A673 (cell line): Measurements from ENCODE around the gene ANXA4. TPM values are rescaled to one million over a fixed set of nuclear protein-coding genes. Genes with fewer than 3 reads are reported as not detected.
A peak's percentile ranks its signal among the peaks of the same experiment; 100 is the strongest.

Source experiments
- BruUV-seq: library from RNA; stranded (reverse); fragments of 400-500 nt; replicated peaks from 2 replicates; lab custom pipeline; 2021; lab: Mats Ljungman, UMichigan
- CTCF ChIA-PET: fragments of 300-600 bp; sonication (Branson Sonifier 250); formaldehyde crosslinking; loops from one replicate; lab custom pipeline; 2022; ENCODE audit warnings: antibody characterized with exemption; lab: Charles Lee
- POLR2A ChIA-PET: fragments of 300-600 bp; sonication (Branson Sonifier 250); formaldehyde crosslinking; loops from one replicate; lab custom pipeline; 2022; ENCODE audit warnings: antibody characterized with exemption; ENCODE audit not compliant: low non-redundant PET; lab: Charles Lee
- DNase-seq: peaks from one replicate; pipeline ENCODE4 v3.0.0-alpha.2; 2015; ENCODE audit warnings: low spot score
- H3K27ac ChIP-seq: fragments of 200-600 bp; sonication (generic); 2 replicates; pipeline ENCODE4 v1.5.1; 2016; ENCODE audit warnings: mixed run types, low read depth, mild to moderate bottlenecking, mixed read lengths, antibody characterized with exemption, low read length; ENCODE audit not compliant: poor library complexity, severe bottlenecking
- H3K27me3 ChIP-seq: fragments of 200-600 bp; sonication (generic); replicated peaks from 2 replicates; pipeline ENCODE4 v1.6.1; 2017; ENCODE audit warnings: mixed run types, low read depth, mild to moderate bottlenecking, mixed read lengths, antibody characterized with exemption, low read length; ENCODE audit not compliant: insufficient read depth, poor library complexity
- H3K36me3 ChIP-seq: fragments of 200-600 bp; sonication (generic); 2 replicates; pipeline ENCODE4 v1.6.1; 2016; ENCODE audit warnings: mixed run types, mild to moderate bottlenecking, mixed read lengths, antibody characterized with exemption, low read length; ENCODE audit not compliant: insufficient read depth, poor library complexity, severe bottlenecking
- H3K4me1 ChIP-seq: fragments of 200-600 bp; sonication (generic); 2 replicates; pipeline ENCODE4 v1.6.1; 2017; ENCODE audit warnings: mixed run types, mild to moderate bottlenecking, mixed read lengths, antibody characterized with exemption, low read length; ENCODE audit not compliant: insufficient read depth, poor library complexity, severe bottlenecking
- H3K4me3 ChIP-seq: fragments of 200-600 bp; sonication (generic); 2 replicates; pipeline ENCODE4 v1.5.1; 2016; ENCODE audit warnings: low read depth, mixed run types, mild to moderate bottlenecking, mixed read lengths, low read length; ENCODE audit not compliant: poor library complexity, severe bottlenecking
- H3K9me3 ChIP-seq: fragments of 200-600 bp; sonication (generic); 2 replicates; pipeline ENCODE4 v1.6.1; 2016; ENCODE audit warnings: mixed run types, low read depth, mild to moderate bottlenecking, mixed read lengths, antibody characterized with exemption, low read length; ENCODE audit not compliant: poor library complexity, severe bottlenecking
- EZH2 ChIP-seq: fragments of 200-600 bp; sonication (generic); IDR thresholded peaks from 2 replicates; pipeline ENCODE4 v1.6.1; 2017; ENCODE audit warnings: borderline replicate concordance, low read depth, mild to moderate bottlenecking, mixed read lengths, antibody characterized with exemption, low read length; ENCODE audit not compliant: poor library complexity, severe bottlenecking
- intact Hi-C: fragments of 100-400 bp; cut with micrococcal nuclease; formaldehyde crosslinking; loops from one replicate; pipeline ENCODE4 v1.10.0; 2022; ENCODE audit not compliant: unreplicated experiment
- total RNA-seq: library from RNA; stranded (reverse); gene quantifications from 2 replicates; pipeline ENCODE4 v1.2.3, GENCODE V29; 2021
- TF ChIP-seq, protein P1 (sequence below): fragments of 300-800, 200-600 bp; sonication (generic); conservative IDR thresholded peaks from 2 replicates; pipeline ENCODE4 v1.5.1; 2017; ENCODE audit warnings: low read depth, mild to moderate bottlenecking, antibody characterized with exemption, low read length, moderate library complexity, mixed read lengths

Gene ANXA4
- total RNA-seq, 1 experiment from 2014 or later: 5.1 TPM

GRCh38 chr2:69731147-69731970 lies 10.6 kb upstream of the ANXA4 start:
- intact Hi-C loops: no loop called here
- no peaks in the 10 kb centered on the region for H3K27me3 ChIP-seq
- POLR2A ChIA-PET: no interaction called here
- no TSS peak for BruUV-seq
- H3K9me3 ChIP-seq: no peaks in the 10 kb centered on the region
- H3K36me3 ChIP-seq: no peaks in the 10 kb centered on the region
- H3K4me1 ChIP-seq: no peaks in the 10 kb centered on the region
- CTCF ChIA-PET: no interaction called here
- no peak overlapping the region for H3K27ac ChIP-seq
- DNase-seq: no peak
- TF ChIP-seq EZH2: no peak
- TF ChIP-seq, protein P1, sequence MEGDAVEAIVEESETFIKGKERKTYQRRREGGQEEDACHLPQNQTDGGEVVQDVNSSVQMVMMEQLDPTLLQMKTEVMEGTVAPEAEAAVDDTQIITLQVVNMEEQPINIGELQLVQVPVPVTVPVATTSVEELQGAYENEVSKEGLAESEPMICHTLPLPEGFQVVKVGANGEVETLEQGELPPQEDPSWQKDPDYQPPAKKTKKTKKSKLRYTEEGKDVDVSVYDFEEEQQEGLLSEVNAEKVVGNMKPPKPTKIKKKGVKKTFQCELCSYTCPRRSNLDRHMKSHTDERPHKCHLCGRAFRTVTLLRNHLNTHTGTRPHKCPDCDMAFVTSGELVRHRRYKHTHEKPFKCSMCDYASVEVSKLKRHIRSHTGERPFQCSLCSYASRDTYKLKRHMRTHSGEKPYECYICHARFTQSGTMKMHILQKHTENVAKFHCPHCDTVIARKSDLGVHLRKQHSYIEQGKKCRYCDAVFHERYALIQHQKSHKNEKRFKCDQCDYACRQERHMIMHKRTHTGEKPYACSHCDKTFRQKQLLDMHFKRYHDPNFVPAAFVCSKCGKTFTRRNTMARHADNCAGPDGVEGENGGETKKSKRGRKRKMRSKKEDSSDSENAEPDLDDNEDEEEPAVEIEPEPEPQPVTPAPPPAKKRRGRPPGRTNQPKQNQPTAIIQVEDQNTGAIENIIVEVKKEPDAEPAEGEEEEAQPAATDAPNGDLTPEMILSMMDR: no peak
- H3K4me3 ChIP-seq: no peak overlapping the region

DNA sequence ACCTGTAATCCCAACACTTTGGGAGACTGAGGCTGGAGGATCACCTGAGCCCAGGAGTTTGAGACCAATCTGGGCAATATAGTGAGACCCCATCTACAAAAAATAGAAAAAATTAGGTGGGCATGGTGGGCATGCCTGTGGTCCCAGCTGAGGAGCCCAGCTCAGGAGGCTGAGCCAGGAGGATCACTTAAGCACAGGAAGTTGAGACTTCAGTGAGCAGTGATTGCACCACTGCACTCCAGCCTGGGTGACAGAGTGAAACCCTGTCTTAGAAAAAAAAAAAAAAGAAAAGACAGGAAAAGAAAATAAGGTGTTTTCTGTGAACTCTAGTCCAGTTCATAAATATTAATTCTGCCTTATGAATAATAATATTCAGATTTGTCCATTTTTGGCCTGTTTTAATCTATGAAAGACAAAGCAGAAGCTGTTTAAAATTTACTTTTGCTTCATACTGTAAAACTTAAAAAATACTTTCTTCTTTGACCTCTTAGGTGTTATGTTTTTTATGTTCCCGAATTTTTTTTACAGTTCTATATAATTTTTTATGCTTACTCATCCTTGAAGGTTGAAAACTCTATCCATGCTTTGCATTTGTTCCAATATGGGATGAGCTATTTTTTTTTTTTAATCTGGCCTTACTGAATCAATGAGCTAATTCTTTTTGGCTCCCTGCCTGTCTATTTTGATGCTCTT lies 8.4 kb upstream of the ANXA4 start:
- DNase-seq: peak; percentile 39
- ChIA-PET CTCF (interaction anchor here (1.1 kb wide), 1 partner anchor 9 kb away, joined by 3 read pairs; no protein-coding TSS in a partner anchor), POLR2A (no interaction called here)
- Histone ChIP-seq H3K9me3 (no peaks in the 10 kb centered on the region), H3K27me3 (no peaks in the 10 kb centered on the region), H3K4me3 (no peak overlapping the region), H3K27ac (no peak overlapping the region), H3K36me3 (no peaks in the 10 kb centered on the region), H3K4me1 (no peaks in the 10 kb centered on the region)
- BruUV-seq: no TSS peak
- TF ChIP-seq EZH2: no peak
- TF ChIP-seq, protein P1: no peak
- intact Hi-C loops: no loop called here

DNA sequence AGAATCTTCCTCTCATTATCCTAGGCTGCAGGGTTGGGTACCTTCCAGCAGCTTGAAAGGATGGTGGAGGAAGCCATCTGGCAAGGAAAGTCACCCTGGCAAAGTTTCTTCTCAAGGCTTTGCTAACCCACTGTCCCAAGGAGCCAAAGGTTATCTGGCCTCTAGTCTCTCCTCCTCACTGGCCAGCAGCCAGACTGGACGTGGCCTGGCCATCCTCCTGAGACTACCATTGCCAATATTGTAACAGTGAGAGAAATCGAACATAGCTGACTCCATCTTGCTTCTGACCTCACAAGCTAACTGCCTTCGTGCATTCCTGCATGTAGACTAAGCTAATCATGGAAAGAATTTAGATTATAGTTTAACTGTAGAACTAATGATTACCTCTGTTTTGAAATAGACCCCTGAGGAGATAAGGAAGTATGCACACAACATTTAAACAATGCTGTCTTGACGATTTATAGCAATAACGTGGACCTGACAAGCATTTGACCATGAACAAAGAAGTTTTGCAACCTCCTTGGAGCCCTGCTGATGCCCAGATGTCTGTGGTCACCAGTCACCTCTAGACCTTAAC lies 7.8 kb upstream of the ANXA4 start:
- intact Hi-C loops: no loop called here
- no peak for DNase-seq
- no peak for TF ChIP-seq EZH2
- TF ChIP-seq, protein P1: no peak
- Histone ChIP-seq H3K4me3 (no peak overlapping the region), H3K9me3 (no peaks in the 10 kb centered on the region), H3K36me3 (no peaks in the 10 kb centered on the region), H3K27me3 (no peaks in the 10 kb centered on the region), H3K4me1 (no peaks in the 10 kb centered on the region), H3K27ac (no peak overlapping the region)
- ChIA-PET POLR2A (no interaction called here), CTCF (interaction anchor here (1.1 kb wide), 1 partner anchor 9 kb away, joined by 3 read pairs; no protein-coding TSS in a partner anchor)
- BruUV-seq: no TSS peak
